NCI-H2196 treated with DMSO at 0.1 percent for 48 hours (cell line): Measurements from ENCODE around the gene SPOCK1.
"Not testable (repeated sequence)": the region's sequence is repeated elsewhere in the genome, so short reads cannot be mapped to it uniquely, and the experiment has no call there.

Source experiments
- DNase-seq: peaks from one replicate; lab custom pipeline; 2025; ENCODE audit not compliant: unreplicated experiment; lab: John Stamatoyannopoulos, UW

SPOCK1 gene

DNA sequence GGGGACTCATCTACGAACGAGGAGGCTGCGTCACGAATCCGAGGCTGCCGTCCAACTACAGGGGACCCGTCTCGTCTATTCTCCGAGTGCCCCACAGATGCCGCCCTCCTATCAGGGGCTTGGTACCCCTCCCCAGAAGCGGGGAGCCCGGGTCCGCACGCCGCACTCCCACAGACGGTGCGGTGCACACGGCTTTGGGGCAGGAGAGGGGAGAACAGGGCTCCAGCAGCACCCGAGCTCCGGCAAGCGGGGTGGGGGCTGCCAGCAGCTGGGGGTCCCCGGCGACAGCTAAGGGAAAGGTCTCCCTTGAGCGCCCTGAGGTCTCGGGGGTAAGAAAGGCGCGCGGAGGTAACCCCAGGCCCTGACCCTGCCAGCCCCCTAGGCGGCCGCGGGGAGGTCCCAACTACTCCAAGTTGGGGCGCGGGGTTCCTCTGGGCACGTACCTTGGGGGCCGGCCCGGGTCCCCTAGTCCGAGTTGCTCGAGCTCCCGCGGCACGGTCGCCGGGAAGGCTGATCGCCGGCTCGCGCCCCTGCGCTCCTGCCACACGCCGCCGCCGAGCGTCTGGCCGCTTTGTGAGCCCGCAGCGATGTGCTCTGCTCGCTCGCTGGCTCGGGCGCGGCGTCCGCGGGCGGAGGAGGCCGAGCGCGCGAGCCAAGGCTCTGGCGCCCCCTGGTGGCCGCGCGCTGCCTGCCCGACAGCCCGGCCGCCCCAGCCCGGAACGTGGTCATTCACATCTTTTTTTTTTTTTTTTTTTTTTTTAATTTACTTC is at the start of gene SPOCK1:
TSS of gene SPOCK1 (minus strand) at position 591 of the 770 bp plus-strand sequence.
- DNase-seq, result peak; percentile 50

DNA sequence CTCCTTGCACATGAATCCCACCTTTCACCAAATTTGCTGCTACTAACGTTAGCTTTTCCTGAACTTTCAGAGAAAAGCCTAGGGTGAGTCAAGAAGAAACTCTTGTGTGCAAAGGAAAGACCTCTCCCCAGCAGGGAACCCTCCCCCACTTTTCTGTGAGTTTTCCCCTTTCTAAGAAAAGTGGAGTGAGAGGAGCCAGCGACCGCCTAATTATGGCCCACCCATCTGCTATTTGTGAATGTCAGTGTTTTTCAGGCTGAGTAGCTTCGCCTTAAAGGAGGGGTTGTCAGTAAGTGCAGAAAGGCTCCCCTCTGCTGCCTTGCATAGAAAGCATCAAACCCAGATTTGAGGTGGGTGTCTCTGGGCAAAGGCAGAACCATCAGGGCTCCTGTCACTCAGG is 46.8 kb upstream of the SPOCK1 start:
- no peak for DNase-seq

DNA sequence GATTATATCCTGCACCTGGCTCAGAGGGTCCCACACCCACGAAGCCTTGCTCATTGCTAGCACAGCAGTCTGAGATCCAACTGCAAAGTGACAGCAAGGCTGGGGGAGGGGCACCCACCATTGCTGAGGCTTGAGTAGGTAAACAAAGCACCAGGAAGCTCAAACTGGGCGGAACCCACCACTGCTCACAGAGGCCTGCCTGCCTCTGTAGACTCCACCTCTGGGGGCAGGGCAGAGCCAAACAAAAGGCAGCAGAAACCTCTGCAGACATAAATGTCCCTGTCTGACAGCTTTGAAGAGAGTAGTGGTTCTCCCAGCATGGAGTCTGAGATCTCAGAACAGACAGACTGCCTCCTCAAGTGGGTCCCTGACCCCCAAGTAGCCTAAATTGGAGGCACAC is 36.3 kb upstream of the SPOCK1 start:
- not testable (repeated sequence) for DNase-seq

DNA sequence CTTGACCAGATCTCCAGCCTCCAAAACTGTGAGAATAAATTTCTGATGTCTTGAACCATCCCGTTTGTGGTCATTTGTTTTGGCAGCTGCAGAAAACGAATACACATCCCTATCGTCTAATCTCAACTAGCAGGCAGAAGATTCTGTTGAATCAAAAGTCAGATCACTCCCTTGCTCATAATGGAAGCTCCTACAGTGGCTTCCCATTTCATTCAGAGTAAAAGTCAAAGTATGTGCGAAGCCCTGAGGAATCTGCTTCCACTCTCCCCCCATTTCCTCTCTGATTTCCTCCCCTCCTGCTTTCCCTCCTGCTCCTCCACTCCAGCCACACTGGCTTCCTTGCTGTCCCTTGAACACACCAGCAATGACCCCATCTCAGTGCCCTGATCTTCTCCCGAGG is 34.8 kb upstream of the SPOCK1 start:
- DNase-seq, result no peak

DNA sequence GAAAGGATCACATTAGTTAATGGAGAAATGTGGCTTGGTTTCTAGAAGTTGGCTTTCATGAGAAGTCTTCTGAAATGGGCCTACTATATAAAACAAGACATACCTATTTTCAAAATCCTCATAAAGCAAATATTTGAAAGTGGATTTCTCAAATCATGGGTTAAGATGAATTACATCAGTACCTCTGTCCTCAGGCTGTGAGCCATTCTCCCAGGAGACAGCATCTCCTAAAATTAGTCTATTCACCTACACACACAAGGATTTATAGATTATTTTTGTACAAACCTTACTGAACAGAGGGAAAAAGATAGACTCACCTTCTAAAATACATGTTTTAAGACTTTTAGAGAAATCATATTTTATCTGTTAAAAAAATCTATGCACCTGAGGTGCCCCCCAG is 32.1 kb upstream of the SPOCK1 start:
- DNase-seq, result no peak

DNA sequence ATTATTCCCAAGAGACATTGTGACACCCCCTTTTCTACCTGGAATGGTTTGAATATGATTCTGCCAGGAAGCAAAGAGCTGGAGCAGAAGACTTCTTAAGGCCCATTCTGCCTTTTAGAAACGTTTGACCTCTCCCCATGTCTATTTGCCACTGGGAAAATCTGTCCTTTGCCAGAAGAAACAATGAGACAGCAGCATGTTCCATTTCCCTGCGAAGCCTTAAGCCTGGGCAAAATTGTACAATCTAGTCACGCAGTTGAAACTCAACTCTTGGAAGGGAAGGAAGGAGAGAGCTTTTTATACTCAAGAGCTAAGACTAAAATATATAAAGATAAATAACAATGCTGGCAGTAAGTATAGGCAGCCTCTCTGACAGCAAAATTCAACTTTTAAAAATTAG is 22.1 kb upstream of the SPOCK1 start:
- DNase-seq, result no peak

DNA sequence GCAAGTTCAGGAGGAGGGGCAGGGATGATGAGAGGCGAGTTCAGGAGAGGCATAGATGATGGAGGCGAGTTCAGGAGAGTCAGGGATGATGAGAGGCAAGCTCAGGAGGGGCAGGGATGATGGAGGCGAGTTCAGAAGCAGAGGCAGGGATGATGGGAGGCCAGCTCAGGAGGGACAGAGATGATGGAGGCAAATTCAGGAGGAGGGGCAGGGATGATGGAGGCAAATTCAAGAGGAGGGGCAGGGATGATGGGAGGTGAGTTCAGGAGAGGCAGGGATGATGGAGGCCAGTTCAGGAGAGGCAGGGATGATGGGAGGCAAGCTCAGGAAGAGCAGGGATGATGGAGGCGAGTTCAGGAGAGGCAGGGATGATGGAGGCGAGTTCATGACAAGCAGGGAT is 17.8 kb upstream of the SPOCK1 start:
- no peak for DNase-seq

DNA sequence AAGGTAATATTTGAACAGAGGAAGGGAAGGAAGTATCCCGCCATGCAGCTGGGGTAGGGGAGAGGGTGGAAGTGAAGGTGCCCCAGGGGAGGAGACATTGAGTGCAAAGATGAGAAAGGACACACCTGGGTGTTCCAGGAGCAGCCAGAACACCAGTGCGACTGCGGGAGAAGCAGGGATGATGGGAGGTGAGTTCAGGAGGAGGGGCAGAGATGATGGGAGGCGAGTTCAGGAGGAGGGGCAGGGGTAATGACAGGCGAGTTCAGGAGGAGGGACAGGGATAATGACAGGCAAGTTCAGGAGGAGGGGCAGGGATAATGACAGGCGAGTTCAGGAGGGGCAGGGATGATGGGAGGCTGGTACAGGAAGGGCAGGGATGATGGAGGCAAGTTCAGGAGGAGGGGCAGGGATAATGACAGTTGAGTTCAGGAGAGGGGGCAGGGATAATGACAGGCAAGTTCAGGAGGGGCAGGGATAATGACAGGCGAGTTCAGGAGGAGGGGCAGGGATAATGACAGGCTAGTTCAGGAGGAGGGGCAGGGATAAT is 17.2 kb upstream of the SPOCK1 start:
- DNase-seq, result no peak

DNA sequence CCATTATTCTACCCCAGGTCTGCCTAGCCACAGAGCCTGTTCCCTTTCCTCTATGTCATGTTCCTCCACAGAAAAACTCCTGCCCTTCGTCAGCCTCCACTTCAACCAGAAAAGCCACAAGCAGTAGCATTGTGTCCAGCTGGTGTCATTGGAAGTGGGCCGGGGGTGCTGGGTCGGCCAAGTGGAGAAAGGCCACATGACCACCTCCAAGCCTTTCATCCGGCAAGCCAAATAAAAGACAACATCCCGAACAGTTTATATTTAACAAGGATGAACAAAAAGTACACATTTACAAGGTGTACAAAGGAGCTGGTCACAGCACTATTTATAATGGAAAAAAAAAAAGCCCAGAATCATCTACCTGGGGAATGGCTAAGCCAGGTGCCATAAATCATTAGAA is 16.1 kb upstream of the SPOCK1 start:
- no peak for DNase-seq

DNA sequence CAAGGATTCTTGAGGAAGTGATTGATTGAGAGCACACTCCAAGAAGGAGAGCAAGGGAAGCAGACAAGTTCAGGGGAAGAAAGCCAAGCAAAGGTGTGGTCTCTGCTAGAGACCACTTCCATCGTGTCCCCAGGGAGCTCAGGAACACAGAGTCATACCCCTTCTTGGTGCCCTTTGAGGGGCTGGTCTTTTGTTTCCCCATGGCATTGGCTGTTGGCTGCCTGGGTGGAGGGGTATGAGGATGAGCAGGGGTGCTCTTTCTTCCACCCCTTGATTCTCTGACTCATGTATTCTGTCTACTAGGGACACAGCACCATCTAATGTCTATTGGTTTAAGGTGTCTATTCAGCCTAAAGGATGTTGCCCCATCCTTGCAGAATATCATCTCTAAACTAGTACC is 11.5 kb upstream of the SPOCK1 start:
- DNase-seq, result no peak

DNA sequence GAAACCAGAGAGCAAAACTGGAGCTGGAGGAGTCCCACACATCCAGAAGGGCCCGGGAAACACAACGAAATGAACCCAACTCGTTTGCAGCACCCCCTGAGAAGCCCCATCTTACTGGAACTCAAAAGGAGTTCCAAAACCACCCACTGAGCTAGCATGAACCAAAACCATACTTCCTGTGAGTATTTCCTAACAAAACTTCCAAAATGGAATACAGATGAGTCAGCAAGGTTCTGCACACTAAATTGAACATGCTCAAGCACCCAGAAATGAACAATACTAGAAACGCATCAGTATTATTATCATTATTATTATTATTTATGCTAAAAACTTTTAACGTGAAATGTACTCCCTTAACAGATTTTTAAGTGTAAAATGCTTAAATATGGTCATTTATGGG is 8.0 kb upstream of the SPOCK1 start:
- no peak for DNase-seq

DNA sequence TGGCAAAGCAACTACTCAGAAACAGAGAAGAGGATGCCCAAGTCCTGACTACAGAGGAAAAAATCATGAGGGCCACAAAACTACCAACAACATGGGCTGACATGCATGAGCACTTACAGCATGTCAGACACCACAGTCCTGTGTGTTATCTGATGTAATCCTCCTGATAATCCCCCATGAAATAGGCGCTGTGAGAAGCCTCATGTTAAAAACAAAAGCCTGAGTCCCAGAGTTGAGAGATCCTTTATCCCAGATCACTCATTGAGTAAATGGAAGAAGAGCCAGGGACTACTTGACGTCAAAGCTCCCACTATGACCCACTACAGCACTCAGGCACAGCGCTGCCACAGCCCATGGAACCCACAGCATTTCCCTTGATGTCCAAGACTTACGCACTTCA is 7.2 kb upstream of the SPOCK1 start:
- no peak for DNase-seq

DNA sequence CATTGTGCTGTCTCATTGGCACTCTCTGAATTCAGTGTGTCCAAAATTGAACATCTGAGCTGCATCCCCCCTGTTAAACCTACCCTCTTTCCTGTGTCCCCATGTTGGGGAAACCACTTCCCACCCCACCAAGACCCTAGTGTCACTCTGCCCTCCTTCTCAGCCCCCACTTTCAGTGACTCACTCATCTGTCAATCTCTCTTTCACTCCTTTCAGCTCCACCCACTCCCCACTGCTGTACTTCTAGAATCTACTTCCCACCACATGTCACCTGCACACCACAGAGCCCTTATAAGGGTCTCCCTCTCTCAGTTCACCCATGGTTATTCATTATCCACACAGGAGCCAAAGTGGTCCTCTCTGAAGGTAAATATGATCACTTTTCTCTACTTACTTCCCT is 5.8 kb upstream of the SPOCK1 start:
- no peak for DNase-seq

DNA sequence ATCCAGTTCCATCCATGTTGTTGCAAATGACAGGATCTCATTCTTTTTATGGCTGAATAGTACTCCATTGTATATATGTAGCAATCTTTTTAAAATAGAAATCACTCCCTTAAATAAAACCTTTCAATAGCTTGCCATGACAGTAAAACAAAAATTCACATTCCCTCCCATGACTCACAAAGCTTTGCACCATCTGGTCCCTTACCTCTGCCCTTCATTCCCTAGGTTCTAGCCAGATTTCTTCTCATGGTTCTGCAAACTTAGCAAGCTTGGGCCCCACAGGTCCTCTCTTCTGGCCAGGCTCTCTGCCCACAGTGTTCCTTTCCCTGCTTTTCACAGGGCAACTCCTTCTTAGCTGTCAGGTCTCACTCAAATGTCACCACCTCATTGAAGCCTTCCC is 4.3 kb upstream of the SPOCK1 start:
- no peak for DNase-seq

DNA sequence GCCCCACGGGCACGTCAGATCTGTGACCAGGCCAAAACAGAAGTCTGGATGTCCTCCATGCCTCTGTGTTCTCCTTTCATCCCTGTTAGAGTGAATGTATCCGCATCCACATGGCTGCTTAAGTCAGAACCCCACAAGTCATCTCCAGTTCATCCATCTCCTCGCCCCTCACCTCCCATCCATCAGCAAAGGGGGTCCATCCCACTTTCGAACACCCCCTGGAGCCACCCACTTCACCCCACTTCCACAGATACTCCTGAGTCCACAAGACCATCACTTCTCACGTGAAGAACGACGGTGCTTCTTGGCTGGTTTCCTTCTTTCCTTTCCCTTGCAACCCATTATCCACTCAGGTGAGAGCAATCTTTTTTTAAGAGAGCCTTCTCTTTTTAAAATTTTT is 3.5 kb upstream of the SPOCK1 start:
- no peak for DNase-seq

DNA sequence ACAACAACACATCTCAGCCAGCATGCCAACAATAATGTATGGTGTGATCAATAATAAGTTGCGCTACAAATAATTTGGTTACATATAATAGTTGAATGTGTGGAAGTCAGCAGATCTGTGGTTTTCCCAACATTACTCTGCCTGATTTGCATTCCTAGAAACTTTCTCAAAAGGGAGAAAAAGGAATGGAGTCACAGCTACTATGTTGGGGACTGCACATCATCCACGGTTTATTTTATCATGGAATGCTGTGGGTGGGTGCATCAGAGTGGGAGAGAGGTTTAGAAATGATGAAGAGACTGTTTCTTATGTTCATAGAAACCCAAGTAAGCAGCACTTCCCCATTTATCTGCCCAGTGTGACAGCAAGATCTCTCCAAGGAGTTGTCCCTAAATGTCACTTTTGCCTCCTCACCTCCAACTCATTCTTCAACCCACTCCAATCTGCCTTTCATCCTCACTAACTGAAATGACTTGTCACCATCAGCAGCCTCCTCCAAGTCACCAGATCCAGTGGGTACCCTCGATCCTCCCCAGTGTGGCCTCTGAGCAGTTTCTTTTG is 2.8 kb upstream of the SPOCK1 start:
- DNase-seq, result no peak

DNA sequence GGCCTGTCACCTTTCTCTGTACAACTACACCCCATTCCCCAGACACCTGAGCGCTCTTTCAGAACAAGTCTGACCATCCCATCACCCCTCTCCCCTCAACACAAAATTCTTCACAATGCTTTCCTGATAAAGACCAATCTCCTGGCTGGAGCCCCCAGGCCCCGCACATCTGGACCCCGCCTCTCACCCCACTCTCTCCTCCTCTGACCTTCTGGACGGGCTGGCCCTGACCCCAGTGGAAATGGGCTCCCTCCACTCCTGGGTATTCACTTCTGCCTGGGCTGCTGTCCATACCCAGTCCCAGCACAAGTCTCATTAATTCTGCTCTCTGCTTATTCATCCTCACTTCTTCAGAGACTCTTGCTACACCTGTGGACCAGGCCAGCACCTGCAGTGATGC is 2.1 kb upstream of the SPOCK1 start:
- no peak for DNase-seq

DNA sequence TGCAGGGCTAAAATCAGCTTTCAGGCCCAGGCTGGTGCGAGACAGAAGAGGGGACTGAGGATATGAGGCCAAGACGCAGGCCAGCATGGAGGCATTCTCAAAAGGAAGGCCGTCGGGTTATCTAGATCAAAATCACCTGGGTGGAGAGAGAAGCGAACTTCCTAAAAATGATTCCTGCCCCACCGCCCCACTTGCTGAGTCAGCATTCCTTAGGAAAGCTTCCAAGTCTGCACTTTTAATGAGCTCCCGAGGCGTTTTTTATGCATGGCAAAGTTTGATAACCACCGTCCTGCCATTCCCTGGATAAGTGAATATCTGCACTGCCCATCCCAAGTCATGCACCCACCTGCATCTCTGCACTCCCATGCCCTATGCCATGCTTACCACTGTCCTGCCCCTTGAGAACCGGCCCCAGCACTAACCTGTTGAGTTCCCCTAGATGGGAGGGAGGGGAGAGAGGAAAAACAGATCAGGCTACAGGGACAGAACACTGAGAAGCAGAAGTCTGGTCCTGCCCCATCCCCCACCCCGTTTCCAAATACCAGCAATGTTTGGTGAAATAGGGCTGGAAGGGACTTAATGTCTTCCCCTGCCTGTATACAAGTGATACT is 1.6 kb upstream of the SPOCK1 start:
- no peak for DNase-seq

DNA sequence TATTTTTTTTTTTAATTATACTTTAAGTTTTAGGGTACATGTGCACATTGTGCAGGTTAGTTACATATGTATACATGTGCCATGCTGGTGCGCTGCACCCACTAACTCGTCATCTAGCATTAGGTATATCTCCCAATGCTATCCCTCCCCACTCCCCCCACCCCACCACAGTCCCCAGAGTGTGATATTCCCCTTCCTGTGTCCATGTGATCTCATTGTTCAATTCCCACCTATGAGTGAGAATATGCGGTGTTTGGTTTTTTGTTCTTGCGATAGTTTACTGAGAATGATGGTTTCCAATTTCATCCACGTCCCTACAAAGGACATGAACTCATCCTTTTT is 351 bp upstream of the SPOCK1 start:
- not testable (repeated sequence) for DNase-seq

DNA sequence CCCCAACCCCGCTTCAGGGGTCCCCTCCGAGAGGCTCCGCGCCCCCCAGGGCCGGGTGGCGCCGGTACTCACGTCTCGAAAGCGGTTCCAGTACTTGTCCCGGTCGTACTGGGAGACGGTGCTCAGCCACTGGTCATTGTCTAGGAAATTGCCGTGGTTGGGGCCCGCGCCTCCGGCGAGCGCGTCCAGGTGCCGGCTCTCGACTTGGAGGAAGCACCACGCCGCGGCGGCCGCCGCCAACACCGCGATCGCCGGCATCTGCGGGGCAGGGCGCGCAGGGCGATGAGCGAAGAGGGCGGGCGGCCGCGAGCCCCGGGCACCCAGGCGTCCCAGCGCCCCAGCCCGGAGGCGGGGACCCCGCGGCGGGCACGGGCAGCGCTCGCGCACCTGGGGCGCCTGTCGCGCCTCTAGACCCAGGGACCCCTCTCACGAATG is 808 bp downstream of the SPOCK1 start:
- DNase-seq, result no peak

DNA sequence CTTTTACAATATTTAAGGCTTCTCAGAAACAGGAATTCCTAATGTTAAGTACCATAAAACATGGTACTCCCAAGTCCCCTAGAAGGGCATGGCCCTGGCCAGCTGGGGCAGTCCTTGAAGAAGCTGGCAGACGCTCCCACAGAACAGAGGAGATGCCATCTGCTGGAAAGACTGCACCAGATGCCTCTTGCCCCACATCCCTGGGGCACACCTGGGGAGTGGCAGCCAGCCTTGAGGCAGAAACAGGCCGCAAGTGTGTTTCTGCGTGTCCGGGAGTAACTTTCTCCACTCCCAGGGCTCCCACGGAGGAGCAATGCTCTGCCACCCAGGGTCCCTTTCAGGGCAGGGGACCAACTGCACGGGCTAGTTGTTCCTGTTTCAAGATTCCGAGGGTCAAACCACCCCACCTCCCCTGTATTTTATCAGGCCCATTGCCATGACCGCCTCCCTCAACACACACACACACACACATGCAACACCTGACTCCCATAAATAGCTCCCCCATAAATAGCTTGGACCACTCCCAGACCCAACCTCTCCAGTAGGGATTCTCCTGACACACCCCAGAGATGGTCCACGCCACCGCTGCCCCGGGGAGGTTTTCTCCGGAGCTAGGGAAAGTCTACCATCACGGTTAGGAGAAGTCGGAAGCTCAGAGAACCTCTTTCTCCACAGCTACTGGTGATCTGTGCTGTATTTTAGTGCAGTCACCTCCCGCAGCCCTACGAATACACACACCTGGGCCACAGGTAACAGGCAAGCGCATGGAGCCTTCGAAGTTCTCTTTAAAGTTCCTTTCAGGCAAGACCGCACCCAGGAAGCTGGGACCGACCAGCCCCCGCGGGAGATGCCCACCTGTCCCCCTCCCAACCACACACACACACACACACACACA is 1.5 kb downstream of the SPOCK1 start:
- peak; percentile 25 for DNase-seq
